ENCODE results near the gene PCDH9. TPM values are rescaled to one million over a fixed set of nuclear protein-coding genes. Genes with fewer than 3 reads are reported as not detected.

PCDH9 gene
- total RNA-seq, 6 experiments from 2014 or later = 1.6 to 3.9 (median 3.1) TPM

GRCh38 chr13:66313413-66313812 lies 916.7 kb downstream of the PCDH9 start:
- no peaks in the 10 kb centered on the region for H3K36me3 ChIP-seq
- TF ChIP-seq CTCF (IDR thresholded peaks at IDR 0.05) (no peak), POLR2A (IDR thresholded peaks at IDR 0.05) (no peak)
- H3K9me3 ChIP-seq = no peaks in the 10 kb centered on the region
- peak in 1 of 4 donors; percentile 28 for ATAC-seq
- no peak overlapping the region for H3K4me3 ChIP-seq
- intact Hi-C loops (cut with DNase I) = no loop called here
- H3K4me1 ChIP-seq = no peaks in the 10 kb centered on the region
- no peak overlapping the region for H3K27ac ChIP-seq
- DNase-seq = no peak
- no peaks in the 10 kb centered on the region for H3K27me3 ChIP-seq
- 37% methylated on average over 3 of the region's 3 CpGs for WGBS (ENCODE audit: insufficient coverage, low coverage, low lambda C conversion rate, missing lambda C conversion rate)

- ATAC-seq = peak in 2 of 4 donors; percentile 31 to 67
- 54% methylated on average over 10 of the region's 10 CpGs for WGBS (ENCODE audit: insufficient coverage, low coverage, low lambda C conversion rate, missing lambda C conversion rate)
These were observed 917.6 kb downstream of the PCDH9 start for GRCh38 chr13:66312312-66313087.

GRCh38 chr13:66305961-66306617 lies 924.0 kb downstream of the PCDH9 start:
- Histone ChIP-seq H3K4me1 (no peaks in the 10 kb centered on the region), H3K4me3 (no peak overlapping the region), H3K9me3 (no peaks in the 10 kb centered on the region), H3K27me3 (no peaks in the 10 kb centered on the region), H3K27ac (no peak overlapping the region), H3K36me3 (no peaks in the 10 kb centered on the region)
- WGBS (ENCODE audit: insufficient coverage, low coverage, low lambda C conversion rate, missing lambda C conversion rate) = 44% methylated on average over 5 of the region's 5 CpGs
- DNase-seq (no peak), ATAC-seq (no peak)
- intact Hi-C loops (cut with DNase I) = no loop called here
- TF ChIP-seq CTCF (IDR thresholded peaks at IDR 0.05) = no peak
- no peak for TF ChIP-seq POLR2A (IDR thresholded peaks at IDR 0.05)

More at GRCh38 chr13:66312312-66313087, 917.6 kb downstream of the PCDH9 start:
- no peak for DNase-seq
- no peak overlapping the region for H3K27ac ChIP-seq
- no peaks in the 10 kb centered on the region for H3K9me3 ChIP-seq
- no peaks in the 10 kb centered on the region for H3K27me3 ChIP-seq
- H3K4me3 ChIP-seq = no peak overlapping the region
- intact Hi-C loops (cut with DNase I) = no loop called here
- H3K4me1 ChIP-seq = no peaks in the 10 kb centered on the region
- no peaks in the 10 kb centered on the region for H3K36me3 ChIP-seq
- TF ChIP-seq POLR2A (IDR thresholded peaks at IDR 0.05) = no peak
- no peak for TF ChIP-seq CTCF (IDR thresholded peaks at IDR 0.05)

GRCh38 chr13:66301482-66301881 lies 928.7 kb downstream of the PCDH9 start:
- TF ChIP-seq POLR2A (IDR thresholded peaks at IDR 0.05) (no peak), CTCF (IDR thresholded peaks at IDR 0.05) (no peak)
- no peak overlapping the region for H3K27ac ChIP-seq
- intact Hi-C loops (cut with DNase I) = no loop called here
- H3K9me3 ChIP-seq = no peaks in the 10 kb centered on the region
- H3K36me3 ChIP-seq = no peaks in the 10 kb centered on the region
- H3K4me1 ChIP-seq = no peaks in the 10 kb centered on the region
- DNase-seq = no peak
- H3K4me3 ChIP-seq = no peak overlapping the region
- no peak for ATAC-seq
- no peaks in the 10 kb centered on the region for H3K27me3 ChIP-seq

Data from right lobe of liver (tissue), 6 donors.